H1 (cell line): Measurements from ENCODE around the gene LCN9. TPM values are rescaled to one million over a fixed set of nuclear protein-coding genes. Genes with fewer than 3 reads are reported as not detected.

Source experiments
- JUND ChIP-seq: IDR thresholded peaks from 2 replicates; pipeline ENCODE4 v1.6.1; 2011; ENCODE audit warnings: mild to moderate bottlenecking, improper control_type of control experiment, low read length
- RNF2 ChIP-seq: fragments of 200-900, 300-1000 bp; sonication (generic); IDR thresholded peaks from 2 replicates; pipeline ENCODE4 v1.7.1; 2016; ENCODE audit warnings: borderline replicate concordance, low read depth, mild to moderate bottlenecking, antibody characterized with exemption, low read length; ENCODE audit not compliant: poor library complexity, severe bottlenecking; ENCODE audit errors: missing control alignments
- SUZ12 ChIP-seq: fragments of 200-600 bp; sonication (generic); IDR thresholded peaks from 2 replicates; pipeline ENCODE4 v1.6.1; 2012; ENCODE audit warnings: mild to moderate bottlenecking, inconsistent platforms, low read length, moderate library complexity, mixed read lengths
- polyA plus RNA-seq, 7 experiments: library from polyadenylated mRNA; depleted of rRNA in 3 of 7; stranded (reverse) in 5 of 7; unstranded in 2 of 7; fragments of >200 nt in 5 of 7; fragments of 200-250 nt in 2 of 7; gene quantifications; 1 replicate in 5 of 7; 2 replicates in 1 of 7; 4 replicates in 1 of 7; pipeline versions ENCODE4 v1.2.1 to v1.2.3, GENCODE V29; 2011 to 2013; ENCODE audit warnings: missing spikeins in 2 of 7, mixed read lengths in 2 of 7
- total RNA-seq: library from RNA; stranded (reverse); fragmentation: NEBNext Ultra II Directional; extraction: Animal tissue kit (Norgen Biotek cat#: 25700); gene quantifications from 2 replicates; pipeline ENCODE4 v1.2.1, GENCODE V29; 2021

Gene LCN9
- total and polyA plus RNA-seq, 2 of the 8 experiments (the other 6 are each of a cell fraction or from before 2014, with no cell fraction given), result 2.3 to 3.1 TPM

DNA sequence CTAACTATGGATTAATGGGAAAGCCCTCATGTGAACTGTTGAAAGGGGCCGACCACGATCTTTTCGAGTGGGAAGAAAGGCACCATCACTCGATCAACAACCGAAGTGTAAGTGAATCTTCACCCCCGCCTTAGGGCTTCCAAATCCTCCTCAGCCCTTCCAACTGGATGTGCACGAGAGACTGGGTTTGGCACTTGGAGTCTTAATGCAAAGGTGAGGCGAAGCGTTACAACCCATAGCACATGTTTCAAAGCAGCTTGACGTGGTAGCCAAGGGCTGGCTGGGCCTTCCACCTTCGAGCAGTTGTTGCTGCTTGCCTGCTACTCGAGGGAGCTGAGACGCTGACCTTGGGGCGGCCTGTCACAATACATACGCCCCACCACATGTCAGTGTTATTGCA is 5.7 kb upstream of the LCN9 start (continued):
- TF ChIP-seq SUZ12 (no peak), JUND (no peak), RNF2 (no peak)
